Astrocyte (in vitro differentiated cells and primary cell): ENCODE measurements around the gene ZNF438.

ENCODE experiments used
- EZH2 ChIP-seq: IDR thresholded peaks from 2 replicates; pipeline ENCODE4 v1.6.1; 2012; ENCODE audit warnings: mild to moderate bottlenecking, low read length, inconsistent platforms; ENCODE audit not compliant: insufficient read depth
- TF ChIP-seq, protein P1 (sequence below): IDR thresholded peaks from 2 replicates; pipeline ENCODE4 v1.5.1; 2011; ENCODE audit warnings: low read depth, mild to moderate bottlenecking, inconsistent platforms, low read length, moderate library complexity; ENCODE audit not compliant: insufficient read depth

DNA sequence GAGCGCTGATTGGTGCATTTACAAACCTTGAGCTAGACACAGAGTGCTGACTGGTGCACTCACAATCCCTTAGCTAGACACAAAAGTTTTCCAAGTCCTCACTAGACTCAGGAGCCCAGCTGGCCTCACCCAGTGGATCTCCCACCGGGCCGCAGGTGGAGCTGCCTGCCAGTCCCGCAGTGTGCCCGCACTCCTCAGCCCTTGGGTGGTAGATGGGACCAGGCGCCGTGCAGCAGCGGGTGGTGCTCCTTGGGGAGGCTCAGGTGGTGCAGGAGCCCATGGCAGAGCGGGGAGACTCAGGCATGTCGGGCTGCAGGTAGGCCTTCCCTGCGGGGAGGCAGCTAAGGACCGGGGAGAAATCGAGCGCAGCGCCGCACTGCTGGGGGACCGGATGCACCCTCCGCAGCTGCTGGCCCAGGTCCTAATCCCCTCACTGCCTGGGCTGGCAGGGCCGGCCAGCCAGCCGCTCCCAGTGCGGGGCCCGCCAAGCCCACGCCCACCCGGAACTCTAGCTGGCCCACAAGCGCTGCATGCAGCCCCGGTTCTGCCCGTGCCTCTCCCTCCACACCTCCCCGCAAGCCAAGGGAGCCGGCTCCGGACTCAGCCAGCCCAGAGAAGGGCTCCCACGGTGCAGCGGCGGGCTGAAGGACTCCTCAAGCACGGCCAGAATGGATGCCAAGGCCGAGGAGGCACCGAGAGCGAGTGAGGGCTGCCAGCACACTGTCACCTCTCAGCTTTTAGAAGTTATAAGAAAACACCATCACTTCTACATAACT, 128.9 kb downstream of the ZNF438 start:
- TF ChIP-seq, protein P1, sequence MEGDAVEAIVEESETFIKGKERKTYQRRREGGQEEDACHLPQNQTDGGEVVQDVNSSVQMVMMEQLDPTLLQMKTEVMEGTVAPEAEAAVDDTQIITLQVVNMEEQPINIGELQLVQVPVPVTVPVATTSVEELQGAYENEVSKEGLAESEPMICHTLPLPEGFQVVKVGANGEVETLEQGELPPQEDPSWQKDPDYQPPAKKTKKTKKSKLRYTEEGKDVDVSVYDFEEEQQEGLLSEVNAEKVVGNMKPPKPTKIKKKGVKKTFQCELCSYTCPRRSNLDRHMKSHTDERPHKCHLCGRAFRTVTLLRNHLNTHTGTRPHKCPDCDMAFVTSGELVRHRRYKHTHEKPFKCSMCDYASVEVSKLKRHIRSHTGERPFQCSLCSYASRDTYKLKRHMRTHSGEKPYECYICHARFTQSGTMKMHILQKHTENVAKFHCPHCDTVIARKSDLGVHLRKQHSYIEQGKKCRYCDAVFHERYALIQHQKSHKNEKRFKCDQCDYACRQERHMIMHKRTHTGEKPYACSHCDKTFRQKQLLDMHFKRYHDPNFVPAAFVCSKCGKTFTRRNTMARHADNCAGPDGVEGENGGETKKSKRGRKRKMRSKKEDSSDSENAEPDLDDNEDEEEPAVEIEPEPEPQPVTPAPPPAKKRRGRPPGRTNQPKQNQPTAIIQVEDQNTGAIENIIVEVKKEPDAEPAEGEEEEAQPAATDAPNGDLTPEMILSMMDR, result no peak
- no peak for TF ChIP-seq EZH2
